ENCODE results near the gene UGT1A7. TPM values are rescaled to one million over a fixed set of nuclear protein-coding genes. Genes with fewer than 3 reads are reported as not detected.

The UGT1A7 gene
- total and polyA plus RNA-seq, 9 of the 15 experiments (the other 6 are each of a cell fraction or from before 2014, with no cell fraction given) = not detected

- ATAC-seq = no peak
- H3K27ac ChIP-seq (ENCODE audit: extremely low read depth, low read depth, low read length) = no peak overlapping the region
- H3K79me2 ChIP-seq (ENCODE audit: control insufficient read depth, insufficient read depth, low read length) = no peaks in the 10 kb centered on the region
- in situ Hi-C loops (cut with MboI) (no loop called here), intact Hi-C loops (cut with micrococcal nuclease) (no loop called here)
- FAIRE-seq = no peak
- DNase-seq (ENCODE audit: extremely low read depth in 1 of 4, low spot score in 3 of 4) = no peak
- H3K4me3 ChIP-seq = no peak overlapping the region
- no peak overlapping the region for H2AFZ ChIP-seq (ENCODE audit: low read depth, low read length)
- ChIA-PET POLR2A (no interaction called here), CTCF (ENCODE audit: low intra/inter-chr PET ratio) (no interaction called here)
- H4K20me1 ChIP-seq (replicated peaks; ENCODE audit: control insufficient read depth, insufficient read depth, low read length) = no peaks in the 10 kb centered on the region
- H3K9me1 ChIP-seq (ENCODE audit: control insufficient read depth, insufficient read depth, low read length) = no peaks in the 10 kb centered on the region
- BruUV-seq (replicated peaks) = no TSS peak
- no peak for TF ChIP-seq NR2C2 (CRISPR knock-in tag; IDR thresholded peaks at IDR 0.05)
- TF ChIP-seq NR2C2 (tag; IDR thresholded peaks at IDR 0.05) = no peak
- no peaks in the 10 kb centered on the region for H3K36me3 ChIP-seq (ENCODE audit: control insufficient read depth, insufficient read depth, low read length)
- WGBS (ENCODE audit: insufficient coverage, low coverage, missing lambda C conversion rate) = 14% methylated on average over 4 of the region's 4 CpGs
- peaks cover 0 to 4% of the 10 kb centered on the region in 2 experiments; a peak in 1 of 5 replicates for H3K27me3 ChIP-seq (ENCODE audit: control insufficient read depth in 2 of 2, insufficient read depth in 2 of 2, low read length in 2 of 2)
- no peaks in the 10 kb centered on the region for H3K4me1 ChIP-seq (replicated peaks in 1 of 2; ENCODE audit: control insufficient read depth in 2 of 2, insufficient read depth in 2 of 2, low read length in 2 of 2)
- H3K4me2 ChIP-seq (ENCODE audit: insufficient read depth, low read length) = no peak overlapping the region
- no peaks in the 10 kb centered on the region for H3K9me3 ChIP-seq (replicated peaks; ENCODE audit: control insufficient read depth, insufficient read depth, low read depth, low read length)
- no peak overlapping the region for H3K9ac ChIP-seq (ENCODE audit: insufficient read depth in 1 of 2, low read depth in 2 of 2, low read length in 2 of 2)
Measured at GRCh38 chr2:233705911-233706506, 24.3 kb downstream of the UGT1A7 start.

- Histone ChIP-seq H3K9ac (ENCODE audit: insufficient read depth in 1 of 2, low read depth in 2 of 2, low read length in 2 of 2) (no peak overlapping the region), H3K79me2 (ENCODE audit: control insufficient read depth, insufficient read depth, low read length) (no peaks in the 10 kb centered on the region), H2AFZ (ENCODE audit: low read depth, low read length) (no peak overlapping the region), H3K4me1 (replicated peaks in 1 of 2; ENCODE audit: control insufficient read depth in 2 of 2, insufficient read depth in 2 of 2, low read length in 2 of 2) (no peaks in the 10 kb centered on the region), H3K4me3 (no peak overlapping the region), H3K9me1 (ENCODE audit: control insufficient read depth, insufficient read depth, low read length) (no peaks in the 10 kb centered on the region), H3K27me3 (ENCODE audit: control insufficient read depth in 2 of 2, insufficient read depth in 2 of 2, low read length in 2 of 2) (peaks cover 0 to 4% of the 10 kb centered on the region in 2 experiments; a peak in 1 of 5 replicates), H3K36me3 (ENCODE audit: control insufficient read depth, insufficient read depth, low read length) (no peaks in the 10 kb centered on the region), H3K4me2 (ENCODE audit: insufficient read depth, low read length) (no peak overlapping the region), H3K9me3 (replicated peaks; ENCODE audit: control insufficient read depth, insufficient read depth, low read depth, low read length) (no peaks in the 10 kb centered on the region), H3K27ac (ENCODE audit: extremely low read depth, low read depth, low read length) (no peak overlapping the region), H4K20me1 (replicated peaks; ENCODE audit: control insufficient read depth, insufficient read depth, low read length) (no peaks in the 10 kb centered on the region)
- BruUV-seq (replicated peaks) = no TSS peak
- WGBS (ENCODE audit: insufficient coverage, low coverage, missing lambda C conversion rate) = 50% methylated on average over 1 of the region's 1 CpG
- no peak for FAIRE-seq
- CTCF ChIA-PET (ENCODE audit: low intra/inter-chr PET ratio) = no interaction called here
- intact Hi-C loops (cut with micrococcal nuclease) = no loop called here
- no peak for ATAC-seq
- in situ Hi-C loops (cut with MboI) = no loop called here
- DNase-seq (ENCODE audit: extremely low read depth in 1 of 4, low spot score in 3 of 4) = no peak
- POLR2A ChIA-PET = no interaction called here
- no peak for TF ChIP-seq ZKSCAN3 (CRISPR knock-in tag; IDR thresholded peaks at IDR 0.05)
- TF ChIP-seq HINFP (tag; conservative IDR thresholded peaks at IDR 0.05; ENCODE audit: low read depth) = no peak
- TF ChIP-seq ERF (CRISPR knock-in tag; IDR thresholded peaks at IDR 0.05) = no peak
- TF ChIP-seq, protein P1, sequence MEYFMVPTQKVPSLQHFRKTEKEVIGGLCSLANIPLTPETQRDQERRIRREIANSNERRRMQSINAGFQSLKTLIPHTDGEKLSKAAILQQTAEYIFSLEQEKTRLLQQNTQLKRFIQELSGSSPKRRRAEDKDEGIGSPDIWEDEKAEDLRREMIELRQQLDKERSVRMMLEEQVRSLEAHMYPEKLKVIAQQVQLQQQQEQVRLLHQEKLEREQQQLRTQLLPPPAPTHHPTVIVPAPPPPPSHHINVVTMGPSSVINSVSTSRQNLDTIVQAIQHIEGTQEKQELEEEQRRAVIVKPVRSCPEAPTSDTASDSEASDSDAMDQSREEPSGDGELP (CRISPR knock-in tag; IDR thresholded peaks at IDR 0.05; ENCODE audit: borderline replicate concordance) = no peak
- no peak for TF ChIP-seq BMI1 (IDR thresholded peaks at IDR 0.05; ENCODE audit: low read length)
- TF ChIP-seq, protein P2, sequence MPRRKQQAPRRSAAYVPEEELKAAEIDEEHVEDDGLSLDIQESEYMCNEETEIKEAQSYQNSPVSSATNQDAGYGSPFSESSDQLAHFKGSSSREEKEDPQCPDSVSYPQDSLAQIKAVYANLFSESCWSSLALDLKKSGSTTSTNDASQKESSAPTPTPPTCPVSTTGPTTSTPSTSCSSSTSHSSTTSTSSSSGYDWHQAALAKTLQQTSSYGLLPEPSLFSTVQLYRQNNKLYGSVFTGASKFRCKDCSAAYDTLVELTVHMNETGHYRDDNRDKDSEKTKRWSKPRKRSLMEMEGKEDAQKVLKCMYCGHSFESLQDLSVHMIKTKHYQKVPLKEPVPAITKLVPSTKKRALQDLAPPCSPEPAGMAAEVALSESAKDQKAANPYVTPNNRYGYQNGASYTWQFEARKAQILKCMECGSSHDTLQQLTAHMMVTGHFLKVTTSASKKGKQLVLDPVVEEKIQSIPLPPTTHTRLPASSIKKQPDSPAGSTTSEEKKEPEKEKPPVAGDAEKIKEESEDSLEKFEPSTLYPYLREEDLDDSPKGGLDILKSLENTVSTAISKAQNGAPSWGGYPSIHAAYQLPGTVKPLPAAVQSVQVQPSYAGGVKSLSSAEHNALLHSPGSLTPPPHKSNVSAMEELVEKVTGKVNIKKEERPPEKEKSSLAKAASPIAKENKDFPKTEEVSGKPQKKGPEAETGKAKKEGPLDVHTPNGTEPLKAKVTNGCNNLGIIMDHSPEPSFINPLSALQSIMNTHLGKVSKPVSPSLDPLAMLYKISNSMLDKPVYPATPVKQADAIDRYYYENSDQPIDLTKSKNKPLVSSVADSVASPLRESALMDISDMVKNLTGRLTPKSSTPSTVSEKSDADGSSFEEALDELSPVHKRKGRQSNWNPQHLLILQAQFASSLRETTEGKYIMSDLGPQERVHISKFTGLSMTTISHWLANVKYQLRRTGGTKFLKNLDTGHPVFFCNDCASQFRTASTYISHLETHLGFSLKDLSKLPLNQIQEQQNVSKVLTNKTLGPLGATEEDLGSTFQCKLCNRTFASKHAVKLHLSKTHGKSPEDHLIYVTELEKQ (CRISPR knock-in tag; IDR thresholded peaks at IDR 0.05) = no peak
Measured at GRCh38 chr2:233706720-233707119, 25.0 kb downstream of the UGT1A7 start.
